ENCODE data around the gene LGMN.

GRCh38 chr14:92668276-92668973 is 80.0 kb downstream of the LGMN start:
- TF ChIP-seq MAX (IDR thresholded peaks at IDR 0.05) (no peak), TEAD4 (IDR thresholded peaks at IDR 0.05) (no peak), RAD21 (IDR thresholded peaks at IDR 0.05; ENCODE audit: low read depth) (no peak), EP300 (IDR thresholded peaks at IDR 0.05; ENCODE audit: borderline replicate concordance) (no peak), EGR1 (IDR thresholded peaks at IDR 0.05) (no peak), YY1 (IDR thresholded peaks at IDR 0.05; ENCODE audit: low read depth) (no peak), TCF12 (IDR thresholded peaks at IDR 0.05; ENCODE audit: low read depth) (no peak), CEBPB (IDR thresholded peaks at IDR 0.05) (no peak), TAF1 (IDR thresholded peaks at IDR 0.05; ENCODE audit: low read depth) (no peak), REST (IDR thresholded peaks at IDR 0.05; ENCODE audit: low read depth) (no peak), ZBTB7A (IDR thresholded peaks at IDR 0.05; ENCODE audit: low read depth) (no peak), CREB1 (IDR thresholded peaks at IDR 0.05; ENCODE audit: low read depth) (no peak), FOXM1 (IDR thresholded peaks at IDR 0.05; ENCODE audit: borderline replicate concordance, low read depth) (no peak), USF1 (IDR thresholded peaks at IDR 0.05) (no peak)

Measured in Ishikawa (cell line).